Effector memory CD4-positive, alpha-beta T cell (primary cell): ENCODE data around the gene PMM2.
"Not testable (repeated sequence)": the region's sequence is repeated elsewhere in the genome, so short reads cannot be mapped to it uniquely, and the experiment has no call there.

Experiments used
- DNase-seq, 3 donors: peaks; one replicate each; pipeline ENCODE4 v3.0.0-alpha.2; 2020
- H3K27ac ChIP-seq: 2 replicates; pipeline ENCODE4 v1.7.0; 2013; ENCODE audit warnings: mild to moderate bottlenecking, low read length, moderate library complexity; ENCODE audit not compliant: insufficient read depth, poor library complexity, severe bottlenecking
- H3K27me3 ChIP-seq: replicated peaks from 2 replicates; pipeline ENCODE4 v1.7.0; 2013; ENCODE audit warnings: mild to moderate bottlenecking, low read length; ENCODE audit not compliant: insufficient read depth, control insufficient read depth, poor library complexity, severe bottlenecking
- H3K36me3 ChIP-seq: 2 replicates; pipeline ENCODE4 v1.7.0; 2013; ENCODE audit warnings: mild to moderate bottlenecking, low read length, moderate library complexity; ENCODE audit not compliant: control insufficient read depth, insufficient read depth
- H3K4me1 ChIP-seq: 2 replicates; pipeline ENCODE4 v1.7.0; 2013; ENCODE audit warnings: low read length, mild to moderate bottlenecking; ENCODE audit not compliant: control insufficient read depth, insufficient read depth, poor library complexity, severe bottlenecking
- H3K4me3 ChIP-seq: 2 replicates; pipeline ENCODE4 v1.7.0; 2013; ENCODE audit warnings: low read length, low read depth, mild to moderate bottlenecking; ENCODE audit not compliant: insufficient read depth, poor library complexity, severe bottlenecking
- H3K9me3 ChIP-seq: 2 replicates; pipeline ENCODE4 v1.7.0; 2013; ENCODE audit warnings: mild to moderate bottlenecking, low read length, moderate library complexity; ENCODE audit not compliant: control insufficient read depth

The PMM2 gene

GRCh38 chr16:8872967-8873865, 75.6 kb downstream of the PMM2 start:
- peaks cover 2% of the 10 kb centered on the region for H3K4me1 ChIP-seq
- H3K27me3 ChIP-seq = no peaks in the 10 kb centered on the region
- no peaks in the 10 kb centered on the region for H3K9me3 ChIP-seq
- no peak overlapping the region for H3K27ac ChIP-seq
- H3K4me3 ChIP-seq = no peak overlapping the region
- no peaks in the 10 kb centered on the region for H3K36me3 ChIP-seq
- no peak for DNase-seq

GRCh38 chr16:8873866-8874195, 76.2 kb downstream of the PMM2 start:
- H3K27ac ChIP-seq, H3K27me3 ChIP-seq, H3K4me3 ChIP-seq, H3K36me3 ChIP-seq, H3K9me3 ChIP-seq, DNase-seq, H3K4me1 ChIP-seq: not testable (repeated sequence)

- H3K9me3 ChIP-seq = no peaks in the 10 kb centered on the region
- DNase-seq = no peak
- no peak overlapping the region for H3K27ac ChIP-seq
- no peaks in the 10 kb centered on the region for H3K27me3 ChIP-seq
- peaks cover 2% of the 10 kb centered on the region for H3K4me1 ChIP-seq
- H3K4me3 ChIP-seq = no peak overlapping the region
- H3K36me3 ChIP-seq = no peaks in the 10 kb centered on the region
Measured at GRCh38 chr16:8874388-8874787, 76.7 kb downstream of the PMM2 start.

GRCh38 chr16:8875317-8875716, 77.7 kb downstream of the PMM2 start:
- H3K4me3 ChIP-seq, DNase-seq, H3K27ac ChIP-seq, H3K27me3 ChIP-seq, H3K4me1 ChIP-seq, H3K36me3 ChIP-seq, H3K9me3 ChIP-seq: not testable (repeated sequence)

GRCh38 chr16:8877894-8878522, 80.4 kb downstream of the PMM2 start:
- H3K9me3 ChIP-seq = no peaks in the 10 kb centered on the region
- H3K4me3 ChIP-seq = no peak overlapping the region
- peaks cover 3% of the 10 kb centered on the region for H3K4me1 ChIP-seq
- no peaks in the 10 kb centered on the region for H3K27me3 ChIP-seq
- H3K36me3 ChIP-seq = no peaks in the 10 kb centered on the region
- no peak for DNase-seq
- no peak overlapping the region for H3K27ac ChIP-seq

- Histone ChIP-seq H3K27me3 (no peaks in the 10 kb centered on the region), H3K9me3 (no peaks in the 10 kb centered on the region), H3K36me3 (no peaks in the 10 kb centered on the region), H3K4me3 (no peak overlapping the region), H3K27ac (no peak overlapping the region), H3K4me1 (peaks cover 3% of the 10 kb centered on the region)
- DNase-seq = no peak
Measured at GRCh38 chr16:8878523-8878911, 80.9 kb downstream of the PMM2 start.

GRCh38 chr16:8880839-8881510, 83.3 kb downstream of the PMM2 start:
- H3K27me3 ChIP-seq = no peaks in the 10 kb centered on the region
- H3K4me1 ChIP-seq = peaks cover 3% of the 10 kb centered on the region
- H3K9me3 ChIP-seq = no peaks in the 10 kb centered on the region
- no peak for DNase-seq
- no peak overlapping the region for H3K4me3 ChIP-seq
- no peaks in the 10 kb centered on the region for H3K36me3 ChIP-seq
- no peak overlapping the region for H3K27ac ChIP-seq

GRCh38 chr16:8882041-8882617, 84.5 kb downstream of the PMM2 start, which contains the start of gene LITAFD:
LITAFD (plus strand) TSS chr16:8882351; CDS start chr16:8884356, 2,005 bp downstream.
- H3K4me3 ChIP-seq = no peak within 1 kb of the TSS
- H3K4me1 ChIP-seq = peaks cover 3% of the 10 kb centered on the region
- H3K27ac ChIP-seq = no peak within 1 kb of the TSS
- H3K9me3 ChIP-seq = no peaks in the 10 kb centered on the region
- DNase-seq = no peak
- H3K27me3 ChIP-seq = no peaks in the 10 kb centered on the region
- H3K36me3 ChIP-seq = no peaks in the 10 kb centered on the region

- Histone ChIP-seq H3K27ac (no peak overlapping the region), H3K9me3 (no peaks in the 10 kb centered on the region), H3K4me3 (no peak overlapping the region), H3K27me3 (no peaks in the 10 kb centered on the region), H3K4me1 (peaks cover 3% of the 10 kb centered on the region), H3K36me3 (no peaks in the 10 kb centered on the region)
- DNase-seq = no peak
Measured at GRCh38 chr16:8882725-8883377, 85.2 kb downstream of the PMM2 start.
